SU-DHL-6 (cell line): Measurements from ENCODE around the gene HTD2.

Experiments used
- H2AFZ ChIP-seq: fragments of 200-600 bp; sonication (generic); 2 replicates; pipeline ENCODE4 v1.6.1; 2014; ENCODE audit warnings: low read depth, mild to moderate bottlenecking, moderate library complexity, mixed read lengths, antibody characterized with exemption, low read length; ENCODE audit not compliant: severe bottlenecking
- H3F3A ChIP-seq: fragments of 200-600 bp; shearing (Covaris generic); 2 replicates; pipeline ENCODE4 v1.6.0; 2016; ENCODE audit warnings: antibody characterized with exemption, mild to moderate bottlenecking; ENCODE audit not compliant: insufficient read depth
- H3K27ac ChIP-seq: fragments of 200-600 bp; sonication (generic); 2 replicates; pipeline ENCODE4 v1.5.1; 2016; ENCODE audit warnings: low read depth, mild to moderate bottlenecking, low read length, moderate library complexity, mixed read lengths
- H3K27me3 ChIP-seq: fragments of 200-600 bp; sonication (generic), shearing (Covaris generic); 2 replicates; pipeline ENCODE4 v1.6.0; 2014; ENCODE audit warnings: mild to moderate bottlenecking, low read length
- H3K36me3 ChIP-seq: fragments of 200-600 bp; sonication (generic); 2 replicates; pipeline ENCODE4 v1.6.1; 2014; ENCODE audit warnings: mild to moderate bottlenecking, low read length, mixed read lengths
- H3K4me2 ChIP-seq: fragments of 300-600, 200-600 bp; shearing (Covaris generic), sonication (generic); 2 replicates; pipeline ENCODE4 v1.6.0; 2014; ENCODE audit warnings: low read length, low read depth, mild to moderate bottlenecking; ENCODE audit not compliant: poor library complexity, severe bottlenecking
- H3K4me3 ChIP-seq: fragments of 200-600 bp; sonication (generic); 2 replicates; pipeline ENCODE4 v1.5.1; 2014; ENCODE audit warnings: antibody characterized with exemption, low read length, mild to moderate bottlenecking, mixed read lengths; ENCODE audit not compliant: insufficient read depth, poor library complexity, severe bottlenecking
- H3K79me2 ChIP-seq: fragments of 200-600 bp; sonication (generic); 2 replicates; pipeline ENCODE4 v1.6.1; 2014; ENCODE audit warnings: mild to moderate bottlenecking, low read length, moderate library complexity; ENCODE audit not compliant: insufficient read depth
- H3K9ac ChIP-seq: fragments of 200-600 bp; sonication (generic); 2 replicates; pipeline ENCODE4 v1.7.0; 2014; ENCODE audit warnings: mild to moderate bottlenecking, low read length
- H3K9me2 ChIP-seq: fragments of 200-600 bp; sonication (generic); replicated peaks from 2 replicates; pipeline ENCODE4 v1.6.1; 2014; ENCODE audit warnings: low read length; ENCODE audit not compliant: insufficient read depth
- H3K9me3 ChIP-seq: fragments of 200-600 bp; sonication (generic); 2 replicates; pipeline ENCODE4 v1.6.1; 2014; ENCODE audit warnings: low read length, mixed read lengths; ENCODE audit not compliant: insufficient read depth
- H4K20me1 ChIP-seq: fragments of 200-600 bp; sonication (generic); 2 replicates; pipeline ENCODE4 v1.6.1; 2014; ENCODE audit warnings: low read depth, mild to moderate bottlenecking, antibody characterized with exemption, low read length, moderate library complexity, mixed read lengths
- CTCF ChIP-seq: fragments of 200-600 bp; sonication (generic); IDR thresholded peaks from one replicate; pipeline ENCODE4 v1.5.1; 2017; ENCODE audit warnings: antibody characterized with exemption, mild to moderate bottlenecking, low read length, moderate library complexity; ENCODE audit not compliant: insufficient read depth, poor library complexity, severe bottlenecking
- EZH2phosphoT487 ChIP-seq: fragments of 200-600 bp; sonication (generic), shearing (Covaris generic); conservative IDR thresholded peaks from 2 replicates; pipeline ENCODE4 v1.6.1; 2018; ENCODE audit warnings: mild to moderate bottlenecking, antibody characterized with exemption, low read length, moderate library complexity, mixed read lengths

Gene HTD2

GRCh38 chr3:58317811-58318210, 11.5 kb downstream of the HTD2 start:
- no peak overlapping the region for H3K4me2 ChIP-seq
- H3K36me3 ChIP-seq = peaks cover 27% of the 10 kb centered on the region
- H3K79me2 ChIP-seq = peaks cover 16% of the 10 kb centered on the region; the same call in 1 of the 2 replicates
- no peak overlapping the region for H3K27ac ChIP-seq
- no peak overlapping the region for H2AFZ ChIP-seq
- H3K4me3 ChIP-seq = no peak overlapping the region
- H3K9me2 ChIP-seq = no peaks in the 10 kb centered on the region
- no peaks in the 10 kb centered on the region for H3K27me3 ChIP-seq
- H4K20me1 ChIP-seq = no peaks in the 10 kb centered on the region
- no peak overlapping the region for H3K9ac ChIP-seq
- H3F3A ChIP-seq = peaks cover 16% of the 10 kb centered on the region
- H3K9me3 ChIP-seq = no peaks in the 10 kb centered on the region
- no peak for TF ChIP-seq CTCF

- Histone ChIP-seq H3F3A (peaks cover 27% of the 10 kb centered on the region), H3K36me3 (peaks cover 13% of the 10 kb centered on the region), H3K9ac (no peak overlapping the region), H3K79me2 (0 out of 2 replicates have a peak, but pooled peaks cover 3% of the 10 kb centered on the region), H3K9me2 (no peaks in the 10 kb centered on the region), H2AFZ (no peak overlapping the region), H4K20me1 (no peaks in the 10 kb centered on the region), H3K27me3 (no peaks in the 10 kb centered on the region), H3K4me3 (no peak overlapping the region), H3K27ac (no peak overlapping the region), H3K4me2 (no peak overlapping the region), H3K9me3 (no peaks in the 10 kb centered on the region)
- no peak for TF ChIP-seq EZH2phosphoT487
- TF ChIP-seq CTCF = no peak
Measured at GRCh38 chr3:58321791-58322190, 15.5 kb downstream of the HTD2 start.

GRCh38 chr3:58322793-58323192, 16.5 kb downstream of the HTD2 start:
- no peaks in the 10 kb centered on the region for H3K9me3 ChIP-seq
- peaks cover 19% of the 10 kb centered on the region for H3F3A ChIP-seq
- H3K9me2 ChIP-seq = no peaks in the 10 kb centered on the region
- 0 out of 2 replicates have a peak, but pooled peaks cover 3% of the 10 kb centered on the region for H3K79me2 ChIP-seq
- no peak overlapping the region for H3K4me3 ChIP-seq
- no peak overlapping the region for H2AFZ ChIP-seq
- H3K27me3 ChIP-seq = no peaks in the 10 kb centered on the region
- H4K20me1 ChIP-seq = no peaks in the 10 kb centered on the region
- TF ChIP-seq CTCF = no peak
- TF ChIP-seq EZH2phosphoT487 = no peak
- H3K4me2 ChIP-seq = no peak overlapping the region
- H3K9ac ChIP-seq = no peak overlapping the region
- H3K27ac ChIP-seq = no peak overlapping the region
- H3K36me3 ChIP-seq = 0 out of 2 replicates have a peak, but pooled peaks cover 4% of the 10 kb centered on the region
